ENCODE data around the gene SRPK1.
"Not testable (repeated sequence)": the region's sequence is repeated elsewhere in the genome, so short reads cannot be mapped to it uniquely, and the experiment has no call there.

SRPK1 gene

DNA sequence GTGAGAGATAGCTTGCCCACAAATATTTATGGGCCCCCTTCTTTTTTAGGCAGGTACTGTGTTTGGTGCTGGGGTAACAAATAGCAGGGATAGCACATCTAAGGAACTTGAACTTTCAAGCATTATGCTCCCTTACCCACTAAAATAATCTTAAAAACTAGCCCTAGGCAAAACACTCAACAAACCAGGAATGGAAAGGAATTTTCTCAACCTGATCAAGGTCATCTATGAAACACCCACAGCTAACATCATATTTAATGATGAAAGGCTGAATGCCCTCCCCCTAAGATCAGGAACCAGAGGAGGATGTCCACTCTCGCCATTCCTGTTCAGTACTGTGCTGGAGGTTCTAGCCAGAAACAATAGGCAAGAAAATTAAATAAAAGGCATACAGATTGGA is 8.7 kb upstream of the SRPK1 start:
- no peak for DNase-seq

- no peak for DNase-seq
Observed at GRCh38 chr6:35926509-35927215, 5.8 kb upstream of the SRPK1 start.

- DNase-seq: no peak
Observed at GRCh38 chr6:35925961-35926360, 5.1 kb upstream of the SRPK1 start.

- no peak for DNase-seq
Observed at GRCh38 chr6:35924146-35924545, 3.2 kb upstream of the SRPK1 start.

- DNase-seq: peak; percentile 53
Observed at GRCh38 chr6:35922139-35922554, 1.2 kb upstream of the SRPK1 start.

GRCh38 chr6:35919827-35920751 is 809 bp downstream of the SRPK1 start:
- peak; percentile 75 for DNase-seq

DNA sequence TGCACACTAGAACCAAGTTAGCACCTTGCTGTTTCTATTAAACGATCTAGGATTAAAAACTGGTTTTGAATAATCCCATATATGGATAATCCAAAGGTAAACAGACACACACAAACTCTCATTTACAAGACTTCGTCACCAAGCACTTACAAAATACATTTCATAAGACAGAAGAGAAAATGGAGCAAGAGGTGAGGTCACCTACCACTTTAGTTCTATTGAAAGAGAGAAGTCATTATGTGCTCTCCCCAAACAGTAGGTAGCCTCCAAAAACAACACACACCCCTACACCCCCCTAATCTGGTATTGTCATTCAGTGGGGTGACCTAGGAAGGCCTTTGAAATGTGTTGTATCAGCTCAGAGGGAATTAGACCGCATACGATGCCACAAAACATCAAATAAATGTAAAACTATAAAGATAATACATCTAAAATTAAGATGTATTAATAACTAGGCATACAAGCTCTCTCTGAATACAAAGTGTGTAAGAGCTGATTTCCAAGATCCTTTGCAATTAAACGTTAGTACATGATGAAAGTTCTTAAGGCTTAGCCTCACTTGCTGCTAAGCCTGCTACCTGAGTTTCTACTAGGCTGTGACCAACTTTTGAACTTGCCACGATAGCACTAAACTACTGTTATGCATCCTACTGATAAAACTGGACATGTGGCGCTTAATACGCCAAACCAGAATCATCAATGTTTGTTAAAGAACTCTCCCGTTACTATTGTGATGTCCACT is 1.6 kb downstream of the SRPK1 start:
- DNase-seq: peak; percentile 63

- DNase-seq: not testable (repeated sequence)
Observed at GRCh38 chr6:35916893-35917292, 4.0 kb downstream of the SRPK1 start.

DNA sequence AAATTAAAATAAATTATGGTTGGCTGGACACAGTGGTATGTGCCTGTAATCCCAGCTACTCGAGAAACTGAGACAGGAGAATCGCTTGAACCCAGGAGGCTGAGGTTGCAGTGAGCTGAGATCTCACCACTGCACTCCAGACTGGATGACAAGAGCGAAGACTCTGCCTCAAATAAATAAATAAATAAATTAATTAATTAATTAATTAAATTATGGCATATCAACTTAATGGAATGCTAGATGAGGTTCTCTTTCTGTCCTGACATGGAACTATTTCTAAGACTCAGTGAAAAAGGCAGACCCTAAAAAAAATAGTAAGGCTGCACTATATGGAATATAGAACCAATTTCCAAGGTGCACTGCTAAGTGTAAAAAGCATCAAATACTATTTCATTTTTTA is 4.8 kb downstream of the SRPK1 start:
- no peak for DNase-seq

GRCh38 chr6:35914536-35914935 is 6.4 kb downstream of the SRPK1 start:
- no peak for DNase-seq

GRCh38 chr6:35911871-35912653 is 8.8 kb downstream of the SRPK1 start:
- DNase-seq: no peak

DNA sequence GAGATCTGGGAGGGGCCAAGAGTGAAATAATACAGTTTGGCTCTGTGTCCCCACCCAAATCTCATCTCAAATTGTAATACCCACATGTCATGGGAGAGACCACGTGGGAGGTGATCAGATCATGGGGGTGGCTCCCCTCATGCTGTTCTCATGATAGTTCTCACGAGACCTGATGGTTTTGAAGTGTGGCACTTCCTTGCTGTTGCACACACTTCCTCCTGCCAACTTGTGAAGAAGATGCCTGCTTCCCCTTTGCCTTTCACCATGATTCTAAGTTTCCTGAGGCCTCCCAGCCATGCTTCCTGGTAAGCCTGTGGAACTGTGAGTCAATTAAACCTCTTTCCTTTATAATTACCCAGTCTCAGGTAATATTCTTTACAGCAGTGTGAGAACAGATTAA is 11.3 kb downstream of the SRPK1 start:
- DNase-seq: not testable (repeated sequence)

DNA sequence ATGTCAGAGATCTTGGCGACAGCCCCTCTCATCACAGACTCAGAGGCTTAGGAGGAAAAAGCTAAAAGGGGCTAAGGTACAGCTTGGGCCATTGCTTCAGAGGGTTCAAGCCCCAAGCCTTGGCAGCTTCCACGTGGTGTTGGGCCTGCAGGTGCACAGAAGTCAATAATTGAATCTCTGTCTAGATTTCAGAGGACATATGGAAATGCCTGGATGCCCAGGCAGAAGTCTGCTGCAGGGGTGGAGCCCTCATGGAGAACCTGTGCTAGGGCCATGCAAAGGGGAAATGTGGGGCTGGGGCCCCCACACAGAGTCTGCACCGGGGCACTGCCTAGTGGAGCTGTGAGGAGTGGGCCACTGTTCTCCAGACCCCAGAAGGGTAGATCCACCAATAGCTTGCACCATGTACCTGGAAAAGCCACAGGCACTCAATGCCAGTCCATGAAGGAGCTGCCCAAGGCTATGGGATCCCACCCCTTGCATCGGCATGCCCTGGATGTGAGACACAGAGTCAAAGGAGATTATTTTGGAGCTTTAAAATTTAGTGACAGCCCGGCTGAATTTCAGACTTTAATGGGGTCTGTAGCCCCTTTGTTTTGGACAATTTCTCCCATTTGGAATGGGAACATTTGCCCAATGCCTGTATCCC is 12.0 kb downstream of the SRPK1 start:
- DNase-seq: not testable (repeated sequence)

- DNase-seq: no peak
Observed at GRCh38 chr6:35907750-35908149, 13.1 kb downstream of the SRPK1 start.

- no peak for DNase-seq
Observed at GRCh38 chr6:35906499-35906846, 14.4 kb downstream of the SRPK1 start.

- no peak for DNase-seq
Observed at GRCh38 chr6:35905841-35906498, 14.9 kb downstream of the SRPK1 start.

- DNase-seq: no peak
Observed at GRCh38 chr6:35905141-35905785, 15.6 kb downstream of the SRPK1 start.

GRCh38 chr6:35903679-35904078 is 17.2 kb downstream of the SRPK1 start:
- DNase-seq: no peak

- no peak for DNase-seq
Observed at GRCh38 chr6:35900448-35900847, 20.4 kb downstream of the SRPK1 start.

DNA sequence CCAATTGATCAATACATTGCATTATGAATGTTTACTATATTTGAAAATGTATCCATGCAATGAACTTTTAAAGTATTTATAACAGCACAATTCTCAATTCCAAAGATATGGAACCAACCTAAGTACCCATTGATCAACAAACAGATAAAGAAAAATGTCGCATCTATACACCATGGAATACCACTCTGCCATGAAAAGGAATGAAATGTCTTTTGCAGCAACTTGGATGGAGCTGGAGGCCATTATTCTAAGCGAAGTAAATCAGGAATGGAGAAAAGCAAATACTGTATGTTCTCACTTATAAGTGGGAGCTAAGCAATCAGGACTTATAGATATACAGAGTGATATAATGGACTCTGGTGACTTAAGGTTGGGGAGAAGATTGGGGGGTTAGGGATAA is 22.9 kb downstream of the SRPK1 start:
- no peak for DNase-seq

DNA sequence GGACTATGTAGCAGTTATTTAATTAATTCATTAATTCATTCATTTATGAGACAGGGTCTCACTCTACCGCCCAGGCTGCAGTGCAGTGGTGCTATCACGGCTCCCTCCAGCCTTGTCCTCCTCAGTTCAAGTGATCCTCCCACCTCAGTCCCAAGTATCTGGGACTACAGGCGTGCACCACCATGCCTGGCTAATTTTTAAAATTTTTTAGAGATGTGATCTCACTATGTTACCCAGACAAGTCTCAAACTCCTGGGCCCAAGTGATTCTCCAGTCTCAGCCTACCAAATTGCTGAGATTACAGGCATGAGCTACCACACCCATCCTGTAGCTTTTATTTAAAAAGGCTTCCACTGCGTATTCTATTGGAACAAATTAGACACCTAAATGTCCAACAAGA is 23.4 kb downstream of the SRPK1 start:
- no peak for DNase-seq

All from NCI-H510A treated with DMSO at 0.1 percent for 48 hours (cell line).